ENCODE measurements around the gene NCOR1.

Gene NCOR1

GRCh38 chr17:16191604-16192003 is 23.7 kb downstream of the NCOR1 start:
- peaks cover 21% of the 10 kb centered on the region for H3K4me1 ChIP-seq (ENCODE audit: control insufficient read depth, low read length)
- no peak overlapping the region for H3K27ac ChIP-seq (ENCODE audit: low read depth, low read length)
- no peaks in the 10 kb centered on the region for H3K9me3 ChIP-seq (ENCODE audit: control insufficient read depth, insufficient read depth, low read length)
- no peaks in the 10 kb centered on the region for H3K9me2 ChIP-seq (replicated peaks; ENCODE audit: control insufficient read depth, low read length)
- no peaks in the 10 kb centered on the region for H3K27me3 ChIP-seq (ENCODE audit: control insufficient read depth, low read length)
- TF ChIP-seq CTCF (IDR thresholded peaks at IDR 0.05; ENCODE audit: low read depth, low read length, poor library complexity, severe bottlenecking): no peak
- TF ChIP-seq EZH2phosphoT487 (IDR thresholded peaks at IDR 0.05; ENCODE audit: borderline replicate concordance, low read length): no peak
- H3K4me3 ChIP-seq (ENCODE audit: low read length): no peak overlapping the region
- H4K20me1 ChIP-seq (ENCODE audit: control insufficient read depth, insufficient read depth, low read depth, low read length): no peaks in the 10 kb centered on the region
- no peak overlapping the region for H3K4me2 ChIP-seq (ENCODE audit: low read length)
- no peaks in the 10 kb centered on the region for H3F3A ChIP-seq (ENCODE audit: control insufficient read depth, insufficient read depth)
- peaks cover 59% of the 10 kb centered on the region for H3K79me2 ChIP-seq (ENCODE audit: control insufficient read depth, low read length)
- H3K36me3 ChIP-seq (ENCODE audit: control insufficient read depth, low read length): peaks cover 29% of the 10 kb centered on the region

GRCh38 chr17:16190703-16191360 is 24.5 kb downstream of the NCOR1 start:
- Histone ChIP-seq H3K4me3 (ENCODE audit: low read length) (no peak overlapping the region), H3K27ac (ENCODE audit: low read depth, low read length) (no peak overlapping the region), H3K9me3 (ENCODE audit: control insufficient read depth, insufficient read depth, low read length) (no peaks in the 10 kb centered on the region), H4K20me1 (ENCODE audit: control insufficient read depth, insufficient read depth, low read depth, low read length) (no peaks in the 10 kb centered on the region), H3K4me2 (ENCODE audit: low read length) (no peak overlapping the region), H3K4me1 (ENCODE audit: control insufficient read depth, low read length) (peaks cover 21% of the 10 kb centered on the region), H3K9me2 (replicated peaks; ENCODE audit: control insufficient read depth, low read length) (no peaks in the 10 kb centered on the region), H3K36me3 (ENCODE audit: control insufficient read depth, low read length) (peaks cover 37% of the 10 kb centered on the region), H3K79me2 (ENCODE audit: control insufficient read depth, low read length) (peaks cover 58% of the 10 kb centered on the region), H3K27me3 (ENCODE audit: control insufficient read depth, low read length) (no peaks in the 10 kb centered on the region), H3F3A (ENCODE audit: control insufficient read depth, insufficient read depth) (no peaks in the 10 kb centered on the region)
- no peak for TF ChIP-seq CTCF (IDR thresholded peaks at IDR 0.05; ENCODE audit: low read depth, low read length, poor library complexity, severe bottlenecking)

GRCh38 chr17:16189791-16190348 is 25.5 kb downstream of the NCOR1 start:
- Histone ChIP-seq H3K4me1 (ENCODE audit: control insufficient read depth, low read length) (peaks cover 21% of the 10 kb centered on the region), H3K4me2 (ENCODE audit: low read length) (no peak overlapping the region), H3K36me3 (ENCODE audit: control insufficient read depth, low read length) (peaks cover 43% of the 10 kb centered on the region), H3K9me2 (replicated peaks; ENCODE audit: control insufficient read depth, low read length) (no peaks in the 10 kb centered on the region), H3K79me2 (ENCODE audit: control insufficient read depth, low read length) (peaks cover 52% of the 10 kb centered on the region), H4K20me1 (ENCODE audit: control insufficient read depth, insufficient read depth, low read depth, low read length) (no peaks in the 10 kb centered on the region), H3K4me3 (ENCODE audit: low read length) (no peak overlapping the region), H3K27me3 (ENCODE audit: control insufficient read depth, low read length) (no peaks in the 10 kb centered on the region), H3K9me3 (ENCODE audit: control insufficient read depth, insufficient read depth, low read length) (no peaks in the 10 kb centered on the region), H3K27ac (ENCODE audit: low read depth, low read length) (no peak overlapping the region), H3F3A (ENCODE audit: control insufficient read depth, insufficient read depth) (no peaks in the 10 kb centered on the region)
- TF ChIP-seq CTCF (IDR thresholded peaks at IDR 0.05; ENCODE audit: low read depth, low read length, poor library complexity, severe bottlenecking) (no peak), EZH2phosphoT487 (IDR thresholded peaks at IDR 0.05; ENCODE audit: borderline replicate concordance, low read length) (no peak)
